GM19324 (cell line): ENCODE measurements around the gene ACBD7.

Experiments
- ATAC-seq: cut with Tn5 transposase; IDR thresholded peaks from one replicate; pipeline ENCODE4 v1.9.1; 2021; ENCODE audit warnings: mild to moderate bottlenecking, moderate library complexity; ENCODE audit not compliant: unreplicated experiment, low FRiP score

ACBD7 gene

GRCh38 chr10:15027741-15028140 is 60.8 kb downstream of the ACBD7 start:
- no peak for ATAC-seq
